Tibial nerve (tissue), 4 donors: ENCODE results near the gene SATB1.

ENCODE experiments used
- EP300 ChIP-seq, 2 donors: sonication (generic); formaldehyde crosslinking; IDR thresholded peaks; one replicate each; pipeline ENCODE4 v1.6.1; 2017; ENCODE audit warnings: antibody characterized with exemption in 2 of 2, mild to moderate bottlenecking in 1 of 2
- POLR2A ChIP-seq, 2 donors: fragments of 450-650 bp; IDR thresholded peaks; one replicate each; pipeline ENCODE4 v1.6.1; 2017; ENCODE audit warnings: antibody characterized with exemption in 2 of 2, mild to moderate bottlenecking in 2 of 2, moderate library complexity in 2 of 2
- TF ChIP-seq, protein P1 (sequence below), 5 experiments: fragments of 200-600 bp in 3 of 5; fragments of 450-650 bp in 2 of 5; sonication (generic) in 3 of 5; IDR thresholded peaks; one replicate each; pipeline ENCODE4 v1.5.1; 2016 to 2019; ENCODE audit warnings: antibody characterized with exemption in 5 of 5, mild to moderate bottlenecking in 3 of 5, moderate library complexity in 2 of 5

DNA sequence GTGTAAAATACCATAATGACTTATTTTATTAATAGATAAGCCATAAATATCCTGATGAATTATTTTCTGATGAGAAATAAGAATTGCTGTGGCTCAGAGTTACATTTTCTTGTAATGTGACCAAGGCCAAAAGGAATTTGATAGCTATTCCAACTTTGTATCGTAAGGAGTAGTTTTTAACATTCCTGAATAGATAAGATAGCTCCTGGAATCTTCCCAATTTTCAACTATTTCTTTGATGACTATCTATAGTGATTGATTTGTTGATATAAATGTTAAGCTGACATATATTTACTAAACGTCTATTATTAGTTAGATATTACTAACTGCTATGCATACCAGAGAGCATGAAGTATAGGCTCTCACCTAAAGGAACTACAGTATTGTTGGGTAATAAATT lies 49.1 kb upstream of the SATB1 start:
- TF ChIP-seq, protein P1, sequence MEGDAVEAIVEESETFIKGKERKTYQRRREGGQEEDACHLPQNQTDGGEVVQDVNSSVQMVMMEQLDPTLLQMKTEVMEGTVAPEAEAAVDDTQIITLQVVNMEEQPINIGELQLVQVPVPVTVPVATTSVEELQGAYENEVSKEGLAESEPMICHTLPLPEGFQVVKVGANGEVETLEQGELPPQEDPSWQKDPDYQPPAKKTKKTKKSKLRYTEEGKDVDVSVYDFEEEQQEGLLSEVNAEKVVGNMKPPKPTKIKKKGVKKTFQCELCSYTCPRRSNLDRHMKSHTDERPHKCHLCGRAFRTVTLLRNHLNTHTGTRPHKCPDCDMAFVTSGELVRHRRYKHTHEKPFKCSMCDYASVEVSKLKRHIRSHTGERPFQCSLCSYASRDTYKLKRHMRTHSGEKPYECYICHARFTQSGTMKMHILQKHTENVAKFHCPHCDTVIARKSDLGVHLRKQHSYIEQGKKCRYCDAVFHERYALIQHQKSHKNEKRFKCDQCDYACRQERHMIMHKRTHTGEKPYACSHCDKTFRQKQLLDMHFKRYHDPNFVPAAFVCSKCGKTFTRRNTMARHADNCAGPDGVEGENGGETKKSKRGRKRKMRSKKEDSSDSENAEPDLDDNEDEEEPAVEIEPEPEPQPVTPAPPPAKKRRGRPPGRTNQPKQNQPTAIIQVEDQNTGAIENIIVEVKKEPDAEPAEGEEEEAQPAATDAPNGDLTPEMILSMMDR (IDR thresholded peaks at IDR 0.05), result no peak
- TF ChIP-seq POLR2A (IDR thresholded peaks at IDR 0.05), result no peak
- TF ChIP-seq EP300 (IDR thresholded peaks at IDR 0.05), result no peak
